ENCODE measurements around the gene P2RY6. TPM values are rescaled to one million over a fixed set of nuclear protein-coding genes. Genes with fewer than 3 reads are reported as not detected.

Gene P2RY6
- total RNA-seq, 4 donors from 2014 or later = 0.38 to 2.2 (median 1.4) TPM

- TF ChIP-seq, protein P1, sequence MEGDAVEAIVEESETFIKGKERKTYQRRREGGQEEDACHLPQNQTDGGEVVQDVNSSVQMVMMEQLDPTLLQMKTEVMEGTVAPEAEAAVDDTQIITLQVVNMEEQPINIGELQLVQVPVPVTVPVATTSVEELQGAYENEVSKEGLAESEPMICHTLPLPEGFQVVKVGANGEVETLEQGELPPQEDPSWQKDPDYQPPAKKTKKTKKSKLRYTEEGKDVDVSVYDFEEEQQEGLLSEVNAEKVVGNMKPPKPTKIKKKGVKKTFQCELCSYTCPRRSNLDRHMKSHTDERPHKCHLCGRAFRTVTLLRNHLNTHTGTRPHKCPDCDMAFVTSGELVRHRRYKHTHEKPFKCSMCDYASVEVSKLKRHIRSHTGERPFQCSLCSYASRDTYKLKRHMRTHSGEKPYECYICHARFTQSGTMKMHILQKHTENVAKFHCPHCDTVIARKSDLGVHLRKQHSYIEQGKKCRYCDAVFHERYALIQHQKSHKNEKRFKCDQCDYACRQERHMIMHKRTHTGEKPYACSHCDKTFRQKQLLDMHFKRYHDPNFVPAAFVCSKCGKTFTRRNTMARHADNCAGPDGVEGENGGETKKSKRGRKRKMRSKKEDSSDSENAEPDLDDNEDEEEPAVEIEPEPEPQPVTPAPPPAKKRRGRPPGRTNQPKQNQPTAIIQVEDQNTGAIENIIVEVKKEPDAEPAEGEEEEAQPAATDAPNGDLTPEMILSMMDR (IDR thresholded peaks at IDR 0.05; ENCODE audit: low read depth) = no peak
Measured at GRCh38 chr11:73287400-73288101, 15.4 kb downstream of the P2RY6 start.

DNA sequence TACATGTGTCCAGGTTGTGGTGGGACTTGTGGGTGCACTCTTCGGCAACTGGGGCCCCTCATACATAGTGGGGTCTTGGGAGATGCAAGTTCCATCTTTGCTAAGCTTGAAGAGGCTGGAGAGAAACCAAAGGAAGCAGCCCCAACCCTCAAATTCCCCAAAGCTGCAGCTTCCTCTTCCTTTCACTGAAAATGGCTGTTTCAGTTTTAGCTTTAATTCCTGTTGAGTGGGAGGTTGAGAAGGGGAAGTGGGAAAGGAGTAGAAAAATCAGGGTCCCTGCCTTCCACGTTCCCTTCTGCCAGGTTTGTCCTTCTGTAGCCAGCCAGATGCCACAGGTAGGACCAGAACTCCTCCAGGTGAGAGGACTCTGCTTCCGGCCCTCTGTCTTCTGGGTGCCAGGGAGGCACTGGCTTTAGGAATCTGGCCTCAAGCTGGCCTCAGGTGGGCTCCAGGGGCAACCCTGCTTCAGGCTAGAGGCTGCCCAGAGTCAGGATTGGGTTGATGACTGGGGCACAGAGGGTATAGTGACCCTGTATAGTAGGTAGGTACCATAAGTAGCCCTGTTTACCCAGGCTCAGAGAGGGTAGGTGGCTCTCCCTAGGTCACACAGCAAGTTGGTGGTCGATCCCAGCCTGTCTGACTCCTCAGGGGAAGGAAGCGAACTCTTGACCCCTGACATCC lies 16.2 kb downstream of the P2RY6 start:
- TF ChIP-seq, protein P1 (IDR thresholded peaks at IDR 0.05; ENCODE audit: low read depth) = no peak

DNA sequence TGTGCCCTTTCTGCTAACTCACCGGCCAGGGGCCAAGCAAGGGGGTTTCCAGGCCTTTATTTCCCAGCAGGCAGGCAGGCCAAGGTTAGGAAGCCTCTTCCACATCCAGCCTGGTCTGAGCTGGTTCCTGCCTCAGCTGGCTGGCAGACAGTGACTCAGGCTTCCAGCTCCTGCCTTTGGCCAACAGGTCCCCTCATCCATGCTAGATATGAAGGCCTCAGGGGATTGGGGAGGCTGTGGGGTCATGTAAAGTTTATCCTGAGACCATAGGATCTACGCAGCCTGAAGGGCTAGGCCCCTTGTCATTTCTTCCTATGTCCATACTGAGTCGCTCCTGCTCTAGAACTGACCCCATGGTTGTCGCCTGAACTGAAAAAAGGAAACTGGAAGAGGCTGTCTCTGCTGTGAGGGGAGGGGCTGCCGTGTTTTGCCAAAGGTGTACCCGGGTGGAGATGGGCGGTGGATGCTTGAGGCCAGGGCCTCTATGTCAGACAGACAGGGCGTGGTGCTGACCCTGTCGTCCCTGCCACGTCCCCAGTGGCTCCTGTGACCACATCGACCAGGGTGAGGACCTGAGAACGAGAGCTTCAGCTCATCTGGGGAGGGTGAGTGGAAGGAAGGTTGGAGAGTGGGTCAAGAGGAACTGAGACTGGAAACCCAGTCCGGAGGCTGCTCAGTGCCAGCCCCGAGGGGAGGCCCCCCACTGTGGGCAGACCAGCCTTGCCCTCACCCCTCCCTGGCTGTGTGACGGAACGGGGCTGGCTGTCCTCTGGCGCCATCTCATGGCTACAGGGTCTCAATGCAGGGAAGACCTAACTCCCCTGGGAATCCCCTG lies 17.0 kb downstream of the P2RY6 start:
- TF ChIP-seq, protein P1 (IDR thresholded peaks at IDR 0.05; ENCODE audit: low read depth) = no peak

- TF ChIP-seq, protein P1 (IDR thresholded peaks at IDR 0.05; ENCODE audit: low read depth) = no peak
Measured at GRCh38 chr11:73290536-73290935, 18.4 kb downstream of the P2RY6 start.

DNA sequence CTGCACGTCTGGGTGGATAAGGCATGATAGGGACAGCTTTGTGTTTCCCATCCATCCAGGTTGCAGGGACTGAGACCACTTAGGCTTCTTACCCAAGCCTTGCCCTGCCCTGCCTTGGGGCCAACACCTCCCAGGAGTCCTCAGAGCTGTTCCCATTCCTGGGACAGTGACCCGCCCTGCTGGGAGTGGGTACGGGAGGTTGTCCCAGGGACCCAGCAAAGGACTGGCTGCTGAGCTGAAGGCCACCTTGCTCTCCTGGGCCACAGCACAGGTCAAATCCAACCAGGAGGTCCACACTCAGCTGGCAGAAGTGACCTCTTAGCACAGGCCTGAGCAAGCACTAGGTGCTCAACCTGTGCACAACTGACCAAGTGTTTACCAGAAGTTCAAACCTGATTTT lies 19.1 kb downstream of the P2RY6 start:
- TF ChIP-seq, protein P1 (IDR thresholded peaks at IDR 0.05; ENCODE audit: low read depth) = no peak

- TF ChIP-seq, protein P1 (IDR thresholded peaks at IDR 0.05; ENCODE audit: low read depth) = no peak
Measured at GRCh38 chr11:73291781-73292524, 19.8 kb downstream of the P2RY6 start.

All from subcutaneous adipose tissue (tissue), 4 donors.